WTC11 (cell line): ENCODE results near the gene KIFC1. TPM values are rescaled to one million over a fixed set of nuclear protein-coding genes. Genes with fewer than 3 reads are reported as not detected.
A peak's percentile ranks its signal among the peaks of the same experiment; 100 is the strongest.
"Not testable (repeated sequence)": the region's sequence is repeated elsewhere in the genome, so short reads cannot be mapped to it uniquely, and the experiment has no call there.

Source experiments
- ATAC-seq: fragments of 200-7000 bp; cut with Tn5 transposase; 2 replicates; pipeline ENCODE4 v1.10.0; 2021; ENCODE audit warnings: mild to moderate bottlenecking, moderate library complexity
- CTCF ChIA-PET: fragments of 300-600 bp; sonication (Branson Sonifier 250); formaldehyde crosslinking; loops from one replicate; lab custom pipeline; 2021; ENCODE audit warnings: antibody characterized with exemption; lab: Charles Lee
- POLR2A ChIA-PET: fragments of 350-600 bp; sonication (Branson Sonifier 250); formaldehyde crosslinking; loops from one replicate; lab custom pipeline; 2021; ENCODE audit warnings: antibody characterized with exemption; lab: Charles Lee
- DNase-seq: peaks from one replicate; pipeline ENCODE4 v3.0.0; 2021; ENCODE audit warnings: low spot score
- H3K27ac Mint-ChIP-seq: 2 replicates; pipeline ENCODE4 v1.8.0; 2021; ENCODE audit warnings: mixed read lengths
- H3K27me3 Mint-ChIP-seq: 2 replicates; pipeline ENCODE4 v1.8.0; 2021; ENCODE audit warnings: low read depth, mild to moderate bottlenecking, moderate library complexity, mixed read lengths
- H3K36me3 Mint-ChIP-seq: 2 replicates; pipeline ENCODE4 v1.8.0; 2021; ENCODE audit warnings: mixed read lengths
- H3K4me1 Mint-ChIP-seq: 2 replicates; pipeline ENCODE4 v1.8.0; 2022; ENCODE audit warnings: mixed read lengths
- H3K4me3 Mint-ChIP-seq: 2 replicates; pipeline ENCODE4 v1.8.0; 2021; ENCODE audit warnings: mild to moderate bottlenecking, moderate library complexity, mixed read lengths
- H3K9me3 Mint-ChIP-seq: 2 replicates; pipeline ENCODE4 v1.8.0; 2021; ENCODE audit warnings: mixed read lengths
- CREB1 ChIP-seq: sonication (generic); formaldehyde crosslinking; IDR thresholded peaks from 2 replicates; pipeline ENCODE4 v1.8.0; 2023; ENCODE audit warnings: mild to moderate bottlenecking, missing genetic modification reagents
- CREM ChIP-seq: sonication (generic); formaldehyde crosslinking; IDR thresholded peaks from 2 replicates; pipeline ENCODE4 v1.8.1; 2022; ENCODE audit warnings: mild to moderate bottlenecking, missing genetic modification reagents, moderate library complexity
- ETV6 ChIP-seq: sonication (generic); formaldehyde crosslinking; IDR thresholded peaks from 2 replicates; pipeline ENCODE4 v1.8.1; 2022; ENCODE audit warnings: mild to moderate bottlenecking, missing genetic modification reagents
- KAT7 ChIP-seq: sonication (generic); formaldehyde crosslinking; IDR thresholded peaks from 2 replicates; pipeline ENCODE4 v1.8.1; 2023; ENCODE audit warnings: missing genetic modification reagents, mild to moderate bottlenecking, borderline replicate concordance
- MYBL2 ChIP-seq: sonication (generic); formaldehyde crosslinking; IDR thresholded peaks from 2 replicates; pipeline ENCODE4 v1.8.1; 2023; ENCODE audit warnings: mild to moderate bottlenecking, moderate library complexity, missing genetic modification reagents
- NFE2L1 ChIP-seq: sonication (generic); formaldehyde crosslinking; IDR thresholded peaks from 2 replicates; pipeline ENCODE4 v1.8.1; 2023; ENCODE audit warnings: missing genetic modification reagents
- SP1 ChIP-seq: sonication (generic); formaldehyde crosslinking; conservative IDR thresholded peaks from 2 replicates; pipeline ENCODE4 v1.8.1; 2022; ENCODE audit warnings: missing genetic modification reagents
- ZNF138 ChIP-seq: sonication (generic); formaldehyde crosslinking; conservative IDR thresholded peaks from 2 replicates; pipeline ENCODE4 v1.8.1; 2022; ENCODE audit warnings: mild to moderate bottlenecking, moderate library complexity, missing genetic modification reagents
- total RNA-seq: library from RNA; stranded (reverse); gene quantifications from 3 replicates; pipeline ENCODE4 v1.2.3, GENCODE V29; 2021
- TF ChIP-seq, protein P1 (sequence below): sonication (generic); formaldehyde crosslinking; IDR thresholded peaks from 2 replicates; pipeline ENCODE4 v1.8.0; 2023; ENCODE audit warnings: missing genetic modification reagents, mild to moderate bottlenecking, borderline replicate concordance
- TF ChIP-seq, protein P2 (sequence below): sonication (generic); formaldehyde crosslinking; IDR thresholded peaks from 2 replicates; pipeline ENCODE4 v1.8.0; 2022; ENCODE audit warnings: mild to moderate bottlenecking, missing genetic modification reagents
- TF ChIP-seq, protein P3 (sequence below): sonication (generic); formaldehyde crosslinking; IDR thresholded peaks from 2 replicates; pipeline ENCODE4 v1.8.0; 2022; ENCODE audit warnings: mild to moderate bottlenecking, missing genetic modification reagents
- TF ChIP-seq, protein P4 (sequence below): fragments of 200-600 bp; IDR thresholded peaks from 2 replicates; pipeline ENCODE4 v1.8.0; 2022; ENCODE audit warnings: antibody characterized with exemption
- TF ChIP-seq, protein P5 (sequence below): fragments of 250-450 bp; sonication (Bioruptor Pico); IDR thresholded peaks from 2 replicates; pipeline ENCODE4 v1.8.0; 2021; ENCODE audit warnings: mild to moderate bottlenecking
- TF ChIP-seq, protein P6 (sequence below): sonication (generic); formaldehyde crosslinking; IDR thresholded peaks from 2 replicates; pipeline ENCODE4 v1.8.0; 2022; ENCODE audit warnings: mild to moderate bottlenecking, missing genetic modification reagents
- TF ChIP-seq, protein P7 (sequence below): fragments of 250-450 bp; sonication (Bioruptor Pico); IDR thresholded peaks from 2 replicates; pipeline ENCODE4 v1.9.0; 2021; ENCODE audit warnings: mild to moderate bottlenecking

Gene KIFC1
- total RNA-seq, 1 experiment from 2014 or later, result 97.3 TPM

DNA sequence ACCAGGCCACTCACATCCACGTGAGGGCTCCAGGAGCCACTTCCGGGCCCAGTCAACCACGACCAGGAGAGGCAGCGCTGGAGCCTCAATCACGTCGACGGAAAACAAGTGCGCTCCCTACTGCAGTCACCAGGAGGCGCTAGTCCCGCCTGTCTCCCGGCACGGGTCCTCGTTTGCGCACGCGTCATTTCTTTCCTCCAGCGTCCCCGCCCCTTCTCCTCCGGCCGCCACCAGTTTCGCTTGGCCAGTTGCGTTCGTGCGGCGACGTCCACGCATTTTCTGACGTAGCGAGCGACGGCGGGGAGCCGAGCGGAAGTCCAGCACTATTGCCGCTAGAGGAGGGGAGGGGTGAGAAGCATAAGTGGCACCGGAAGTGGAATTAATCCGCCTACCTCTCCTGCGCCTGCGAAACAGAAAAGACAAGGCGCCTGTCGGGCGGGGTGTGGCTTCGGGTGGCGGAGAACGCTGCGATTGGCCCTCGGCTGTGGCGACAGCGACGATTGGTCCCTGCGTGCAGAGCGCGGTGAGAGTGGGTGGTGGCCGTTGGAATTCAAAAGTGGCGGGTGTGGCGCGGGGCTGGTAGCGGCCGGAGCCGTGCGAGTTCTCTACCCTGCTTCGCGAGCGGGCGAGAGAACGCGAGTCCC lies at the start of gene KIFC1 (continued):
- TF ChIP-seq, protein P1, sequence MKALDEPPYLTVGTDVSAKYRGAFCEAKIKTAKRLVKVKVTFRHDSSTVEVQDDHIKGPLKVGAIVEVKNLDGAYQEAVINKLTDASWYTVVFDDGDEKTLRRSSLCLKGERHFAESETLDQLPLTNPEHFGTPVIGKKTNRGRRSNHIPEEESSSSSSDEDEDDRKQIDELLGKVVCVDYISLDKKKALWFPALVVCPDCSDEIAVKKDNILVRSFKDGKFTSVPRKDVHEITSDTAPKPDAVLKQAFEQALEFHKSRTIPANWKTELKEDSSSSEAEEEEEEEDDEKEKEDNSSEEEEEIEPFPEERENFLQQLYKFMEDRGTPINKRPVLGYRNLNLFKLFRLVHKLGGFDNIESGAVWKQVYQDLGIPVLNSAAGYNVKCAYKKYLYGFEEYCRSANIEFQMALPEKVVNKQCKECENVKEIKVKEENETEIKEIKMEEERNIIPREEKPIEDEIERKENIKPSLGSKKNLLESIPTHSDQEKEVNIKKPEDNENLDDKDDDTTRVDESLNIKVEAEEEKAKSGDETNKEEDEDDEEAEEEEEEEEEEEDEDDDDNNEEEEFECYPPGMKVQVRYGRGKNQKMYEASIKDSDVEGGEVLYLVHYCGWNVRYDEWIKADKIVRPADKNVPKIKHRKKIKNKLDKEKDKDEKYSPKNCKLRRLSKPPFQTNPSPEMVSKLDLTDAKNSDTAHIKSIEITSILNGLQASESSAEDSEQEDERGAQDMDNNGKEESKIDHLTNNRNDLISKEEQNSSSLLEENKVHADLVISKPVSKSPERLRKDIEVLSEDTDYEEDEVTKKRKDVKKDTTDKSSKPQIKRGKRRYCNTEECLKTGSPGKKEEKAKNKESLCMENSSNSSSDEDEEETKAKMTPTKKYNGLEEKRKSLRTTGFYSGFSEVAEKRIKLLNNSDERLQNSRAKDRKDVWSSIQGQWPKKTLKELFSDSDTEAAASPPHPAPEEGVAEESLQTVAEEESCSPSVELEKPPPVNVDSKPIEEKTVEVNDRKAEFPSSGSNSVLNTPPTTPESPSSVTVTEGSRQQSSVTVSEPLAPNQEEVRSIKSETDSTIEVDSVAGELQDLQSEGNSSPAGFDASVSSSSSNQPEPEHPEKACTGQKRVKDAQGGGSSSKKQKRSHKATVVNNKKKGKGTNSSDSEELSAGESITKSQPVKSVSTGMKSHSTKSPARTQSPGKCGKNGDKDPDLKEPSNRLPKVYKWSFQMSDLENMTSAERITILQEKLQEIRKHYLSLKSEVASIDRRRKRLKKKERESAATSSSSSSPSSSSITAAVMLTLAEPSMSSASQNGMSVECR (CRISPR knock-in tag), result no peak; the same call in 1 of the 2 replicates
- TF ChIP-seq NFE2L1 (CRISPR knock-in tag) (peak; percentile 75; the same call in 1 of the 2 replicates), ETV6 (CRISPR knock-in tag) (peak; percentile 86), CREB1 (CRISPR knock-in tag) (peak; percentile 74; the same call in 1 of the 2 replicates), SP1 (peak; percentile 86), MYBL2 (peak; percentile 99)
- TF ChIP-seq, protein P2, sequence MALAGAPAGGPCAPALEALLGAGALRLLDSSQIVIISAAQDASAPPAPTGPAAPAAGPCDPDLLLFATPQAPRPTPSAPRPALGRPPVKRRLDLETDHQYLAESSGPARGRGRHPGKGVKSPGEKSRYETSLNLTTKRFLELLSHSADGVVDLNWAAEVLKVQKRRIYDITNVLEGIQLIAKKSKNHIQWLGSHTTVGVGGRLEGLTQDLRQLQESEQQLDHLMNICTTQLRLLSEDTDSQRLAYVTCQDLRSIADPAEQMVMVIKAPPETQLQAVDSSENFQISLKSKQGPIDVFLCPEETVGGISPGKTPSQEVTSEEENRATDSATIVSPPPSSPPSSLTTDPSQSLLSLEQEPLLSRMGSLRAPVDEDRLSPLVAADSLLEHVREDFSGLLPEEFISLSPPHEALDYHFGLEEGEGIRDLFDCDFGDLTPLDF (CRISPR knock-in tag), result peak; percentile 69; the same call in 1 of the 2 replicates
- TF ChIP-seq, protein P3, sequence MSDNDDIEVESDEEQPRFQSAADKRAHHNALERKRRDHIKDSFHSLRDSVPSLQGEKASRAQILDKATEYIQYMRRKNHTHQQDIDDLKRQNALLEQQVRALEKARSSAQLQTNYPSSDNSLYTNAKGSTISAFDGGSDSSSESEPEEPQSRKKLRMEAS (CRISPR knock-in tag), result peak; percentile 93
- TF ChIP-seq, protein P4, sequence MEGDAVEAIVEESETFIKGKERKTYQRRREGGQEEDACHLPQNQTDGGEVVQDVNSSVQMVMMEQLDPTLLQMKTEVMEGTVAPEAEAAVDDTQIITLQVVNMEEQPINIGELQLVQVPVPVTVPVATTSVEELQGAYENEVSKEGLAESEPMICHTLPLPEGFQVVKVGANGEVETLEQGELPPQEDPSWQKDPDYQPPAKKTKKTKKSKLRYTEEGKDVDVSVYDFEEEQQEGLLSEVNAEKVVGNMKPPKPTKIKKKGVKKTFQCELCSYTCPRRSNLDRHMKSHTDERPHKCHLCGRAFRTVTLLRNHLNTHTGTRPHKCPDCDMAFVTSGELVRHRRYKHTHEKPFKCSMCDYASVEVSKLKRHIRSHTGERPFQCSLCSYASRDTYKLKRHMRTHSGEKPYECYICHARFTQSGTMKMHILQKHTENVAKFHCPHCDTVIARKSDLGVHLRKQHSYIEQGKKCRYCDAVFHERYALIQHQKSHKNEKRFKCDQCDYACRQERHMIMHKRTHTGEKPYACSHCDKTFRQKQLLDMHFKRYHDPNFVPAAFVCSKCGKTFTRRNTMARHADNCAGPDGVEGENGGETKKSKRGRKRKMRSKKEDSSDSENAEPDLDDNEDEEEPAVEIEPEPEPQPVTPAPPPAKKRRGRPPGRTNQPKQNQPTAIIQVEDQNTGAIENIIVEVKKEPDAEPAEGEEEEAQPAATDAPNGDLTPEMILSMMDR, result peak; percentile 89
- TF ChIP-seq, all 79 proteins: peak for 18

DNA sequence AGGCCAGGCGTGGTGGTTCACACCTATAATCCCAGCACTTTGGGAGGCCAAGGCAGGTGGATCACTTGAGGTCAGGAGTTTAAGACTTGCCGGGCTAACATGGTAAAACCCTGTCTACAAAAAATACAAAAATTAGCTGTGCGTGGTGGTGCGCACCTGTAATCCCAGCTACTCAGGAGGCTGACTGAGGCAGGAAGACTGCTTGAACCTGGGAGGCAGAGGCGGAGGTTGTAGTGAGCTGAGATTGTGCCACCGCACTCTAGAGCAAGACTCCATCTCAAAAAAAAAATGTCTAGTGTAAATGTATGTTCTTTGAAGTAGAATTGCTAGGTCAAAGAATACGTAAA lies 48.0 kb upstream of the KIFC1 start:
- ATAC-seq, H3K4me3 Mint-ChIP-seq, POLR2A ChIA-PET, H3K27me3 Mint-ChIP-seq, H3K27ac Mint-ChIP-seq, H3K36me3 Mint-ChIP-seq, DNase-seq, H3K4me1 Mint-ChIP-seq, H3K9me3 Mint-ChIP-seq: not testable (repeated sequence)
- CTCF ChIA-PET, result interaction anchor here (0.6 to 1.9 kb wide), 5 partner anchors 22 to 178 kb away, joined by 3 to 5 read pairs (median 3); no protein-coding TSS in a partner anchor

DNA sequence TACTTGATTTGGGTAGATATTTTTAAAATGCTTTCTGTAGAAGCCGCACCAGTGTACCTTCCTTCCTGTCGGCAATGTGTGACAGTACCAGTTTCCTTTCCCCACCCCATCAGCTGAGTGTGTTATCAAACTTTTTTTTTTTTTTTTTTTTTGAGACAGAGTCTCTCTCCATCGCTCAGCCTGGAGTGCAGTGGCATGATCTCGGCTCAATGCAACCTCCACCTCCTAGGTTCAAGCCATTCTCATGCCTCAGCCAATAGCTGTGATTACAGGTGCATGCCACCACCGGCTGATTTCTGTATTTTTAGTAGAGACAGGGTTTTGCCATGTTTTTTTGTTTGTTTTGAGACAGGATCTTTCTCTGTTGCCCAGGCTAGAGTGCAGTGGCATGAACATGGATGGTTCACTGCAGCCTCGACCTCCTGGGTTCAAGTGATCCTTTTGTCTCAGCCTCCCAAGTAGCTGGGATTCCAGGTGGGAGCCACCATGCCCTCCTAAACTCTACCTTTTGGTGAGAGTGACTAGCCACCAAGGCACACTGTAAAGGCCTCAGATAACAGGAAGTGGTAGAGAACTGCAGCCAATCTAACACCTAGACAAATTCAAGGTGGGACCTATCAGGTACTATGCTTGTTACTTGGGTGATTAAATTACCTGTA lies 47.5 kb upstream of the KIFC1 start:
- ATAC-seq (no peak), DNase-seq (no peak)
- H3K9me3 Mint-ChIP-seq, result no peaks in the 10 kb centered on the region
- H3K27me3 Mint-ChIP-seq, result peaks cover 3% of the 10 kb centered on the region; the same call in 1 of the 2 replicates
- no peak for TF ChIP-seq CREM (CRISPR knock-in tag)
- TF ChIP-seq, protein P5, sequence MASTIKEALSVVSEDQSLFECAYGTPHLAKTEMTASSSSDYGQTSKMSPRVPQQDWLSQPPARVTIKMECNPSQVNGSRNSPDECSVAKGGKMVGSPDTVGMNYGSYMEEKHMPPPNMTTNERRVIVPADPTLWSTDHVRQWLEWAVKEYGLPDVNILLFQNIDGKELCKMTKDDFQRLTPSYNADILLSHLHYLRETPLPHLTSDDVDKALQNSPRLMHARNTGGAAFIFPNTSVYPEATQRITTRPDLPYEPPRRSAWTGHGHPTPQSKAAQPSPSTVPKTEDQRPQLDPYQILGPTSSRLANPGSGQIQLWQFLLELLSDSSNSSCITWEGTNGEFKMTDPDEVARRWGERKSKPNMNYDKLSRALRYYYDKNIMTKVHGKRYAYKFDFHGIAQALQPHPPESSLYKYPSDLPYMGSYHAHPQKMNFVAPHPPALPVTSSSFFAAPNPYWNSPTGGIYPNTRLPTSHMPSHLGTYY (CRISPR knock-in tag), result no peak
- TF ChIP-seq, protein P6, sequence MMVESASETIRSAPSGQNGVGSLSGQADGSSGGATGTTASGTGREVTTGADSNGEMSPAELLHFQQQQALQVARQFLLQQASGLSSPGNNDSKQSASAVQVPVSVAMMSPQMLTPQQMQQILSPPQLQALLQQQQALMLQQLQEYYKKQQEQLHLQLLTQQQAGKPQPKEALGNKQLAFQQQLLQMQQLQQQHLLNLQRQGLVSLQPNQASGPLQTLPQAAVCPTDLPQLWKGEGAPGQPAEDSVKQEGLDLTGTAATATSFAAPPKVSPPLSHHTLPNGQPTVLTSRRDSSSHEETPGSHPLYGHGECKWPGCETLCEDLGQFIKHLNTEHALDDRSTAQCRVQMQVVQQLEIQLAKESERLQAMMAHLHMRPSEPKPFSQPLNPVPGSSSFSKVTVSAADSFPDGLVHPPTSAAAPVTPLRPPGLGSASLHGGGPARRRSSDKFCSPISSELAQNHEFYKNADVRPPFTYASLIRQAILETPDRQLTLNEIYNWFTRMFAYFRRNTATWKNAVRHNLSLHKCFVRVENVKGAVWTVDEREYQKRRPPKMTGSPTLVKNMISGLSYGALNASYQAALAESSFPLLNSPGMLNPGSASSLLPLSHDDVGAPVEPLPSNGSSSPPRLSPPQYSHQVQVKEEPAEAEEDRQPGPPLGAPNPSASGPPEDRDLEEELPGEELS (CRISPR knock-in tag), result no peak
- TF ChIP-seq ZNF138 (CRISPR knock-in tag), result no peak
- no peak for TF ChIP-seq KAT7 (CRISPR knock-in tag)
- TF ChIP-seq, protein P7, sequence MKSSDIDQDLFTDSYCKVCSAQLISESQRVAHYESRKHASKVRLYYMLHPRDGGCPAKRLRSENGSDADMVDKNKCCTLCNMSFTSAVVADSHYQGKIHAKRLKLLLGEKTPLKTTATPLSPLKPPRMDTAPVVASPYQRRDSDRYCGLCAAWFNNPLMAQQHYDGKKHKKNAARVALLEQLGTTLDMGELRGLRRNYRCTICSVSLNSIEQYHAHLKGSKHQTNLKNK (CRISPR knock-in tag), result no peak
- no peak overlapping the region for H3K4me3 Mint-ChIP-seq
- H3K36me3 Mint-ChIP-seq, result no peaks in the 10 kb centered on the region
- ChIA-PET CTCF (interaction anchor here (0.6 to 3.3 kb wide), 14 partner anchors 12 to 183 kb away, joined by 3 to 20 read pairs (median 4); partner anchors contain the start of gene B3GALT4), POLR2A (interaction anchor here (1.1 kb wide), 1 partner anchor 27 kb away, joined by 3 read pairs; the partner anchor contains the start of gene ZBTB22)
- H3K27ac Mint-ChIP-seq, result no peak overlapping the region
- H3K4me1 Mint-ChIP-seq, result peaks cover 11% of the 10 kb centered on the region
